ENCODE results near the gene ERBB4.

DNA sequence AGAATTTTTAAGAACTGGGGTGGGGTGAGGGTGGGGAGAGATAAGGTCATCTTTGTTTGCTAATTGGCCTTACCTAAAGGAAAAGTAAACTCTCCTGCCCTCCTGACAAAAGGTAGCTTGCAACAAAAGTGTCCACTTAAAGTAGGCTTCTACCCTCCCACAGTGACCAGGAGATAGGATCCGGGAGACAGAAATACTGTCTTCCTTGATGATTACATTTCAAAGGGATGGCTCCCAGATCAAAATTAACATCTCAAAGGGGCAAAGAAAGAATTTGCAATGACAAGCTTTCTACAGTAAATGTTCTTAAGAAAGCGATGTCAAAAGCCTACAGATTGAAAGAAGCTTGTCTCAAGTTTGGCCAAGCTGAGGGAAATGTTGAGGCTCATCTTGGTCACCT is 1206.9 kb downstream of the ERBB4 start:
- TF ChIP-seq CHD4 (IDR thresholded peaks at IDR 0.05) (no peak), NFYB (IDR thresholded peaks at IDR 0.05; ENCODE audit: insufficient read depth, low read depth, low read length) (no peak), TCF12 (IDR thresholded peaks at IDR 0.05; ENCODE audit: low read depth, low read length) (no peak), HDAC2 (IDR thresholded peaks at IDR 0.05) (no peak), PAX8 (IDR thresholded peaks at IDR 0.05) (no peak), POLR2AphosphoS5 (IDR thresholded peaks at IDR 0.05; ENCODE audit: low read length) (no peak), CREB1 (IDR thresholded peaks at IDR 0.05; ENCODE audit: low read depth) (no peak)
- TF ChIP-seq, protein P1, sequence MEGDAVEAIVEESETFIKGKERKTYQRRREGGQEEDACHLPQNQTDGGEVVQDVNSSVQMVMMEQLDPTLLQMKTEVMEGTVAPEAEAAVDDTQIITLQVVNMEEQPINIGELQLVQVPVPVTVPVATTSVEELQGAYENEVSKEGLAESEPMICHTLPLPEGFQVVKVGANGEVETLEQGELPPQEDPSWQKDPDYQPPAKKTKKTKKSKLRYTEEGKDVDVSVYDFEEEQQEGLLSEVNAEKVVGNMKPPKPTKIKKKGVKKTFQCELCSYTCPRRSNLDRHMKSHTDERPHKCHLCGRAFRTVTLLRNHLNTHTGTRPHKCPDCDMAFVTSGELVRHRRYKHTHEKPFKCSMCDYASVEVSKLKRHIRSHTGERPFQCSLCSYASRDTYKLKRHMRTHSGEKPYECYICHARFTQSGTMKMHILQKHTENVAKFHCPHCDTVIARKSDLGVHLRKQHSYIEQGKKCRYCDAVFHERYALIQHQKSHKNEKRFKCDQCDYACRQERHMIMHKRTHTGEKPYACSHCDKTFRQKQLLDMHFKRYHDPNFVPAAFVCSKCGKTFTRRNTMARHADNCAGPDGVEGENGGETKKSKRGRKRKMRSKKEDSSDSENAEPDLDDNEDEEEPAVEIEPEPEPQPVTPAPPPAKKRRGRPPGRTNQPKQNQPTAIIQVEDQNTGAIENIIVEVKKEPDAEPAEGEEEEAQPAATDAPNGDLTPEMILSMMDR (IDR thresholded peaks at IDR 0.05 in 2 of 3, conservative IDR thresholded peaks at IDR 0.05 in 1 of 3; ENCODE audit: control insufficient read depth in 2 of 3, extremely low read depth in 1 of 3, insufficient read depth in 1 of 3, low read depth in 3 of 3, low read length in 3 of 3), result no peak
- TF ChIP-seq, protein P2, sequence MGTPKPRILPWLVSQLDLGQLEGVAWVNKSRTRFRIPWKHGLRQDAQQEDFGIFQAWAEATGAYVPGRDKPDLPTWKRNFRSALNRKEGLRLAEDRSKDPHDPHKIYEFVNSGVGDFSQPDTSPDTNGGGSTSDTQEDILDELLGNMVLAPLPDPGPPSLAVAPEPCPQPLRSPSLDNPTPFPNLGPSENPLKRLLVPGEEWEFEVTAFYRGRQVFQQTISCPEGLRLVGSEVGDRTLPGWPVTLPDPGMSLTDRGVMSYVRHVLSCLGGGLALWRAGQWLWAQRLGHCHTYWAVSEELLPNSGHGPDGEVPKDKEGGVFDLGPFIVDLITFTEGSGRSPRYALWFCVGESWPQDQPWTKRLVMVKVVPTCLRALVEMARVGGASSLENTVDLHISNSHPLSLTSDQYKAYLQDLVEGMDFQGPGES (IDR thresholded peaks at IDR 0.05), result no peak
- TF ChIP-seq, protein P3, sequence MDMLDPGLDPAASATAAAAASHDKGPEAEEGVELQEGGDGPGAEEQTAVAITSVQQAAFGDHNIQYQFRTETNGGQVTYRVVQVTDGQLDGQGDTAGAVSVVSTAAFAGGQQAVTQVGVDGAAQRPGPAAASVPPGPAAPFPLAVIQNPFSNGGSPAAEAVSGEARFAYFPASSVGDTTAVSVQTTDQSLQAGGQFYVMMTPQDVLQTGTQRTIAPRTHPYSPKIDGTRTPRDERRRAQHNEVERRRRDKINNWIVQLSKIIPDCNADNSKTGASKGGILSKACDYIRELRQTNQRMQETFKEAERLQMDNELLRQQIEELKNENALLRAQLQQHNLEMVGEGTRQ (IDR thresholded peaks at IDR 0.05; ENCODE audit: borderline replicate concordance, low read depth, low read length), result no peak
